ENCODE data around the gene TBPL1. TPM values are rescaled to one million over a fixed set of nuclear protein-coding genes. Genes with fewer than 3 reads are reported as not detected.

The TBPL1 gene
- total and polyA plus RNA-seq, 2 of the 13 experiments (the other 11 are each of a cell fraction or from before 2014, with no cell fraction given), result 25.3 to 39.3 TPM

DNA sequence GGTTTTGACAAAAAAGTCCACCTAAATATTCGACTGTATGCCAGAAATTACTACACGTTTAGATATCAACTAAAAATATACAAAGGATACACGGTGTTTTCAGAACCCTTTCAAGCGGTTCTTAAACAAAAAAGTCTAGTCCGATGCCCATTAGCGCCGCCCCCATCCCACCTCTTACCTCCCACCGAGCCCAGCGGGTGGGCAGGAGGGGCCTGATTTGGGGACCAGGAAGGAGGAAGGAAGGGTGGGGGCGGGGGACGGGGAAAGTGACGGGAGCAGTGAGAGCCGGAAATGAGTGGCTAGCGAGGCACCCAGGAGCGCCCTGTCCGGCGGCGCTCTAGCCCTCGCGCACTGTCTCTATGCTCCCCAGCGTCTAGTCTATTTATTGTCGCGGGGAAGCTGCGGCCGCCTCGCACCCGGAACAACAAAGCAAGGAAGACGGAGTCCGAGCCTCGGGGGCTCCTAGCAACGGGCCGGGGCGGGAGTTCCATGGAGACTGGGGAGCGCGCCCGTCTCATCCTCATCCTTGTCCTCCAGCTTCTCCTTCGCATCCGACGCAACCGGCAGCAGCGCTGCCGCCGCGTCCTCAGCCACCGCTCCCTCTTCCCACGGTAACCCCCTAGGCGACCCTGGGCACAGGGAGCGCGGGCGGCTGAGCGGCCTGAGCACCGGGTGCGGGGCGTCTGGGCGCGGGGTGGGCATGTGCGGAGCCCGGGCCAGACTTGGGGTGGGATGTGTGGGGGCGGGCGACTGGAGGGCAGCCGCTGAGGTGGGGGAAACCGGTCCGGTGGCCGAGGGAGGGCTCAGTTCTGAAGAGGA lies at the start of gene TBPL1 (continued):
- TF ChIP-seq, protein P1, sequence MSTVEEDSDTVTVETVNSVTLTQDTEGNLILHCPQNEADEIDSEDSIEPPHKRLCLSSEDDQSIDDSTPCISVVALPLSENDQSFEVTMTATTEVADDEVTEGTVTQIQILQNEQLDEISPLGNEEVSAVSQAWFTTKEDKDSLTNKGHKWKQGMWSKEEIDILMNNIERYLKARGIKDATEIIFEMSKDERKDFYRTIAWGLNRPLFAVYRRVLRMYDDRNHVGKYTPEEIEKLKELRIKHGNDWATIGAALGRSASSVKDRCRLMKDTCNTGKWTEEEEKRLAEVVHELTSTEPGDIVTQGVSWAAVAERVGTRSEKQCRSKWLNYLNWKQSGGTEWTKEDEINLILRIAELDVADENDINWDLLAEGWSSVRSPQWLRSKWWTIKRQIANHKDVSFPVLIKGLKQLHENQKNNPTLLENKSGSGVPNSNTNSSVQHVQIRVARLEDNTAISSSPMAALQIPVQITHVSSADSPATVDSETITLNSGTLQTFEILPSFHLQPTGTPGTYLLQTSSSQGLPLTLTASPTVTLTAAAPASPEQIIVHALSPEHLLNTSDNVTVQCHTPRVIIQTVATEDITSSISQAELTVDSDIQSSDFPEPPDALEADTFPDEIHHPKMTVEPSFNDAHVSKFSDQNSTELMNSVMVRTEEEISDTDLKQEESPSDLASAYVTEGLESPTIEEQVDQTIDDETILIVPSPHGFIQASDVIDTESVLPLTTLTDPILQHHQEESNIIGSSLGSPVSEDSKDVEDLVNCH (CRISPR knock-in tag; IDR thresholded peaks at IDR 0.05), result no peak
- TF ChIP-seq ZNF441 (CRISPR knock-in tag; IDR thresholded peaks at IDR 0.05; ENCODE audit: borderline replicate concordance), result peak; percentile 80; the same call in 1 of the 2 replicates
- TF ChIP-seq SMARCE1 (IDR thresholded peaks at IDR 0.05; ENCODE audit: borderline replicate concordance), result no peak
- peak; percentile 69 for TF ChIP-seq ZNF275 (CRISPR knock-in tag; IDR thresholded peaks at IDR 0.05; ENCODE audit: borderline replicate concordance)
- no peak for TF ChIP-seq FOXM1 (CRISPR knock-in tag; IDR thresholded peaks at IDR 0.05)
- TF ChIP-seq, protein P2, sequence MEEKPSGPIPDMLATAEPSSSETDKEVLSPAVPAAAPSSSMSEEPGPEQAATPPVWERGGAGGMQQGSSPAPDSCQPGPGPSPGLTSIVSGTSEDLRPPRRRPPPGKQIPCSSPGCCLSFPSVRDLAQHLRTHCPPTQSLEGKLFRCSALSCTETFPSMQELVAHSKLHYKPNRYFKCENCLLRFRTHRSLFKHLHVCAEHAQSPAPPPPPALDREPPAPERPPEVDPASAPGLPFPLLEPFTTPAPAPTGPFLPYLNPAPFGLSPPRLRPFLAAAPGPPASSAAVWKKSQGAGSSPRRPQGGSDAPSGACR (CRISPR knock-in tag; IDR thresholded peaks at IDR 0.05), result peak; percentile 75; the same call in 1 of the 2 replicates
- peak; percentile 79; the same call in 1 of the 2 replicates for TF ChIP-seq KLF12 (CRISPR knock-in tag; IDR thresholded peaks at IDR 0.05; ENCODE audit: borderline replicate concordance)
- no peak for TF ChIP-seq TMF1 (CRISPR knock-in tag; IDR thresholded peaks at IDR 0.05; ENCODE audit: low read depth)
- peak; percentile 88; the same call in 1 of the 2 replicates for TF ChIP-seq ZIK1 (CRISPR knock-in tag; IDR thresholded peaks at IDR 0.05; ENCODE audit: borderline replicate concordance, low read depth)
- peak; percentile 84 for TF ChIP-seq HDAC1 (CRISPR knock-in tag; IDR thresholded peaks at IDR 0.05)
- TF ChIP-seq ARNT (IDR thresholded peaks at IDR 0.05), result no peak
- peak; percentile 70 for TF ChIP-seq RXRA (CRISPR knock-in tag; IDR thresholded peaks at IDR 0.05)
- TF ChIP-seq STAT5B (CRISPR knock-in tag; IDR thresholded peaks at IDR 0.05), result 0 out of 2 replicates have a peak, but pooled peaks have one; percentile 11
- peak; percentile 84; the same call in 1 of the 2 replicates for TF ChIP-seq ZNF431 (CRISPR knock-in tag; IDR thresholded peaks at IDR 0.05; ENCODE audit: borderline replicate concordance, low read depth)
- TF ChIP-seq MED13 (CRISPR knock-in tag; IDR thresholded peaks at IDR 0.05), result peak; percentile 36; the same call in 1 of the 2 replicates
- TF ChIP-seq GPN1 (CRISPR knock-in tag; IDR thresholded peaks at IDR 0.05; ENCODE audit: borderline replicate concordance), result no peak
- TF ChIP-seq SP4 (CRISPR knock-in tag; IDR thresholded peaks at IDR 0.05), result no peak; the same call in 1 of the 2 replicates
- TF ChIP-seq ZNF839 (CRISPR knock-in tag; IDR thresholded peaks at IDR 0.05; ENCODE audit: borderline replicate concordance), result 0 out of 2 replicates have a peak, but pooled peaks have one; percentile 68
- TF ChIP-seq MTA3 (CRISPR knock-in tag; IDR thresholded peaks at IDR 0.05), result no peak
- TF ChIP-seq ZNF770 (CRISPR knock-in tag; IDR thresholded peaks at IDR 0.05), result peak; percentile 60
- TF ChIP-seq AHR (CRISPR knock-in tag; IDR thresholded peaks at IDR 0.05), result peak; percentile 79
- TF ChIP-seq SIX1 (CRISPR knock-in tag; IDR thresholded peaks at IDR 0.05; ENCODE audit: borderline replicate concordance), result no peak
- TF ChIP-seq DPF2 (CRISPR knock-in tag; IDR thresholded peaks at IDR 0.05; ENCODE audit: borderline replicate concordance, low read depth), result 0 out of 2 replicates have a peak, but pooled peaks have one; percentile 46
- peak; percentile 43; the same call in 1 of the 2 replicates for TF ChIP-seq NCOA2 (CRISPR knock-in tag; IDR thresholded peaks at IDR 0.05)
